ENCODE data around the gene ZNF831.

ZNF831 gene

DNA sequence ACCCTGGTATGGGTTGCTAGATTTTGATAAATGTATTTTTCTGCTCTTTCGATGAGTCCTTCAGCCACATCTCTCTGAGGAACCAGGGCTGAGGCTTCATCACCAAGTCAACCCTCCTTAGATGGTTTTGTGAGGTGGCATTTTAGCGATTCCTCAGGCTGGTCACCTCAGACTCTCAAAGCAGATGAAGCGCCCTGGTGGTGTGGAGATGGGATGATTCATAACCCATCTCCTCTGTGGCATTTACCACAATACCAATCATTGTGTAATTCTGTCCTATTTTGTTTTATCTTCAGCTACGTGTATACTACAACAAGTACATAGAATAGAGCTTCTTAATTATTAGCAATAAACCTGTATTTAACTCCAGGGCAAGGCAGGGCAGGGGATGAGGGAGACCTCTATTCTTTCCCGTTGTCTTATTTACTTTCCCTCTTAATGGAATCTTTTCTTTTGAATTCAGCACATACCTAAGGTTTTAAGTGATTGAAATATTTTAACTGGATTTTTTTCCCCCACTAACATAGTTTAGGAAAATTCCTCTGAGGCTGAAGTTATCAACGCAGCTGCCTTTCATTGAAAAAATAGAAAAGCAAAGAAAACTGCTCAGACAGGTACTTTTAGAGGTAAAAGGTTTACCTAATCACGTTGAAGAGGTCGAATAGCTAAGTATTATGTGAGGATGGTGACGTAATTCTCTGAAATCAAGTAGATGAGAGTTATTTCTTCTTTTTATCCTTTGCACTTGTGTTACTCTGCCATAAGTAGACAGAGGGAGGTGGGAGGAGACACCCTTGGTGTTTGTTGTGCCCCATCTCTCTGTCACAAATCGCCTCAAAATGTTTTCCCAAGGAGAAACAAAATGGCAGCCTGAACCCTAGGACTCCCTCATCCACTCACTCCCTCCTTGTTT is 79.3 kb downstream of the ZNF831 start:
- no peak overlapping the region for H3K4me3 ChIP-seq (ENCODE audit: low read depth, low read length)

DNA sequence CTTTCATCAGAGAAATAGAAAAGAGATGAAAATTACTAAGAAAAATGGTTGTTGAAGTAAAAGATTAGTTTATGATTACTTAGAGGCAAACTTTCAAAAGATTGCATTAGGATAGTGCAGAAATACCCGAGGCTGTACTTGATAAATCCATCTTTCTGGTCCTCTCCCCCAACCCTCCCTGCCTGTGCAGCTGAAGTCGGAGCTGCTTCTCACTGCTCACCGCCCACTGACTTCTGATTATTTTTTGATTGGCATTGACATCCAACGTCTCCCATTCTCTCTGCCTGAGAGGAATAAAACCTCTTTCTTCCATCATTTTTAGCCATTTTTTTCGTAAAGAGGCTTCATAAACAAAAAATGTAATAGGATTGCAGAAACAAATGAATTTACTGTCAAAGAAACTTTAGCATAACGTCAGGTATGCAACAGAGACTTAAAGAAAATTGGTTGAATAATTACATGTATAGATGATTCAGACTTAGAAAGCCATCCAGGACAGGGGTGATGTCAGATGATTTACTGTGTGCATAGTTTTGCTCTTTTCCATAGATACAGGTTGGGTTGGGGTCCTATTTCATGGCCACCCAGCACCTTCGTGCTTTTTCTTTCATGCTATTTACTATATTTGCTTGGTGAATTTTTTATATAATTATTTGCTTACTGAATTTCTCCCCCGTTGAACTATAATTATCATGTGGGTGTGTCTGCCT is 83.2 kb downstream of the ZNF831 start:
- no peak overlapping the region for H3K4me3 ChIP-seq (ENCODE audit: low read depth, low read length)

DNA sequence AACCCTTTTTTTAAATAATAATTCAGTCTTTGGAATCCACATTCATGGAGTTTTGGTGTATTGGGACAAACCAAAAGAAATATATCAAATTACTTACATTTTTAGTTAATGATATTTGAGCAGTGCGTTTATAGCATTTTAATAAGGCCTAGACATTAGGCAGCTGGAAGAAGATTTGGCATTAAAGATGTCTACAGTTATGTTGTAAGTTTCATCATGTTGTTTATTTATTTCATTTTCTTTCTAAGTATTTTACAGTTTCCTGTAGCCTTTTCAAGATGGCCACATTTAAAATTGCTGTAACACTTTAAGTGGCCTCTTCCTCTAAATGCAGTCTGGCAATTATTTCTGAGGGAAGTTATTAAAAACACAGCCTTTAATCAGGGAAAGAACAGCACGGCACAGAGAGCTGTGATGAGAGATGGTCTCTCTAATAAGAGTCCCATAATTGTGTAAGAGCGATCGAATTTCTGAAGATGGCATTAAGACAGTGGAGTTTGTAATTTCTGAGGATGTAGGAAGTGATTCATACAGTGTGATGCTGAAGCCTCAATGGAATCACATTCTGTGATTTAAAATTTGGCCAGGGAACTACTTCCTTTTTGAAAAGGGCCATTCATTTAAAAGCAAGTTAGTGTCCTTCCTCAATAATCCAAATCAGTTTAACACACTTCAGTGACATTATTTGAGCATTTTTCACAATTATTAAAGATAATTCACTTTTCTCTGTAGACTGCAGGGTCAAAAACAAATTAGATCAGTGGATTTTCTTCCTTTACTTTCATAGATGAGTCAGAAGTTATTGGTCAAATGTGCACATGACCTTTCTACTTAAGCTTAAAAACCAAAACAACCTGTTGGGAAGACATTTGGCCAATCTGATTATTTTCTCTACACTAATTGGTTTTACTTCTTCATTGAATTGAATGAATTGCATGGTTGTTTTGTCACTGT is 84.4 kb downstream of the ZNF831 start:
- H3K4me3 ChIP-seq (ENCODE audit: low read depth, low read length), result no peak overlapping the region

DNA sequence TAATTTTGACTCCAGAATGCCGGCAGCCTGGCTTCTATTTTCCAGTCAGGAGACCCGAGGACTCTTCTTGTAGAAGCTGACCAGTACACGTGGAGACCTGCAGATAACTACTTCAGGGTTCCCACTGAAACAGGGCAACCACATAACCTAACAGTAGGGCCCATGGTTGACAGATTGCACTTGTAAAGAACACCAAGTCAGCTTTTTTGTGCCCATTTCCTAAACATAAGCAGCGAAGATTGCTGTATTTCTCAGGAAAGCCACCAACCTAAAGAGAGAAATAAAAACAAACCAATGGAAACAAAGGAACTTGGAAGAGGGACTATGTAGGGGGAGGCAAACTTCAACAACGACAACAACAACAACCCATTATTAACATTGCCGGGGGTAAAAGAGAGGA is 86.7 kb downstream of the ZNF831 start:
- no peak overlapping the region for H3K4me3 ChIP-seq (ENCODE audit: low read depth, low read length)

DNA sequence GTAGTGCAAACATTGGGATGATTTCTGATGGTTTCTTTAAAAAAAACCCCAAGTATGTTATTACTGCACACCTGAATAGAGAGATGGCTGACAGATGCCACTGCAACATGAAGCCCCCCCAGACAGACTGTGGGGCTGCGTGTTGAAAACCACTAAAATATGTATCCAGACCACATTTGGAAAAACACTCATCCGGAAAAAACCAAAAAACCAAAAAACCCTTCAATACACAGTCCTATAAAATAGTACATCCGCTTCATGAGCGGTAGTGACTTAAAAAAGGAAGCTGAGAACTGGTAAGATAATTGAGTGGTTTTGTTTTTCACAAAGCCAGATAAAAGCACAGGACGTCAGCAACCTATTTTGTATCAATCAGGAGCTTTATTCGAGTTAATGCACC is 89.7 kb downstream of the ZNF831 start:
- H3K4me3 ChIP-seq (ENCODE audit: low read depth, low read length), result no peak overlapping the region

DNA sequence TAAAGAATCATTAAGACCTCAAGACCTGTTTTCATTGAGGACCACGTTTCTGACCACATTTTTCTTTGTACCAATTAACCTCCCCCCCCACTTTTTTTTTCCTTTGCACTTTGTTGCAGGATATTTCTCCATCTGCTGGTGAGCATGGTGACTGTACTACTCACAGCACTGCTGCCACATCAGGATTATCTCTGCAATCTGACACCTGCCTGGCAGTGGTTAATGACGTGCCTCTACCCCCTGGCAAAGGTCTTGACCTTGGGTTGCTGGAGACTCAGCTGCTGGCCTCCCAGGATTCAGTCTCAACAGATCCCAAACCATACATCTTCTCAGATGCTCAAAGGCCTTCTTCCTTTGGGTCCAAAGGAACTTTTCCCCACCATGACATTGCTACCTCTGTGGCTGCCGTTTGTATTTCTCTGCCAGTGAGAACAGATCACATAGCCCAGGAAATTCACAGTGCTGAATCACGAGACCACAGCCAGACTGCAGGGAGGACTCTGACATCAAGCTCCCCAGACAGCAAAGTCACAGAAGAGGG is 90.2 kb downstream of the ZNF831 start:
- H3K4me3 ChIP-seq (ENCODE audit: low read depth, low read length), result no peak overlapping the region

DNA sequence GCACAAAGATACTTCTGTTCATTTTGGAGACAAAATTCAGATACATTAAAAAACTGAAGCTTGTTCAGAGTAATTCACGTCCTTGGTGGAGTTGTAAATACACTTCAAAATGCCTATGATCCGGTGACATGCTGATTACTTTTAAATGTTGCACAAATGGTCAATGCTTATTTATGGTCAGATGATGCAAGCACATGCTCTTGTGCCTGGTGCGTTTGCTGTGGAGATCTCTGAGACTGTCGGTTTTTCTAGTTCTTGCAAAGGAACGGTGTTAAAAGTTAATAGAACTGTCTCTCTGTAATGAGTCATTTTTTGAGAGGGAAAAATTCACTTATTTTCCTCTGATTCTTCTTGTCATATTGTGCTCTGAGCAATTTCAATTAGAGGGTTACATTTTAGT is 91.6 kb downstream of the ZNF831 start:
- H3K4me3 ChIP-seq (ENCODE audit: low read depth, low read length), result no peak overlapping the region

DNA sequence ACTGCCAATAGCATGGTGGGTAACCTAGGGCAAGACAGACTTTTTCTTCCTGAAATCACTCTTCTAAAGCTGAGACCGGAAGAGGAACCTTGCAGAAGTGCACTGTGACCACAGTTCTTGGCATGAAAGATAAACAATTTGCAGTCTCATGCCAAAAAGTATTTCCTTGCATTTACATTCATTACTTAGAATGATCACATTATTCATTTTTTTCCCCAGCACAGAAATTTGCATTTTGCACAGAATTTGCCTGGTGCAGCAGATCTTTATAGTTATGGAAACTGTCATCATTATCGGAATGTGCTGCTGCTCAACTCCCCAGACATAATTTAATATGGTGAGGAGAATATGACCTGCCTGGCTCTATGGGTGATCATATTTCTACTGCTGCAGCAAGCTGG is 94.6 kb downstream of the ZNF831 start:
- no peak overlapping the region for H3K4me3 ChIP-seq (ENCODE audit: low read depth, low read length)

DNA sequence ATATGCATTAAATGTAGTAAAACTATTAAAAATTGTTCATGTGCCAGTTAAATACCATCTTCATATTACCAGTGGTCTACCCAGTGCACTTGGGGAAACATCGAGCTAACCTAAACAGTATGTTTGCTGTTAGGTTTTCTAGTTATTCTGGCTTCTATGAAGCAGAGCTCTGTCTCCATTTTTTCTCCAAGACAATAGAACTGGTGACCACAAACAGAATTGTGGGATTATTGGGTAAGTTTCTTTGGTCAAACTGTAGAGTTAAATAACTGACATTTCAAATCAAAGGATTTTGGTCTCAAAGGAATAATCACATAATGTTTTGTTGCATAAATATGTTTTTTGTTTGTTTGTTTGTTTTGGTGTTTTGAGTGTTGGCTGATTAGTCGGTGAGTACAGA is 96.3 kb downstream of the ZNF831 start:
- no peak overlapping the region for H3K4me3 ChIP-seq (ENCODE audit: low read depth, low read length)

DNA sequence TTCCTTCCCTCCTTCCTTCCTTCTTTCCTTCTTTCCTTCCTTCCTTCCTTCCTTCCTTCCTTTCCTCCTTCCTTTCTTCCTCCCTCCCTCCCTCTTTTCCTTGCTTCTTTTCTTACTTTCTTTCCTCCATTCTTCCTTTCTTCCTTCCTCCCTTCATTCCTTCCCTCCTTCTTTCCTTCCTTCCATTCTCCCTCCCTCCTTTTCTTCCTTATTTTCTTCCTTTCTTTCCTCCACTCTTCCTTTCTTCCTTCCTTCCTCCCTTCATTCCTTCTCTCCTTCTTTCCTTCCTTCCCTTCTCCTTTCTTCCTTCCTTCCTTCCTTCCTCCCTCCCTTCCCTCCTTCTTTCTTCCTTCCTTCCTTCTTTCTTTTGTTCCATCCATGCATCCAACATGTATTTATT is 101.7 kb downstream of the ZNF831 start:
- H3K4me3 ChIP-seq (ENCODE audit: low read depth, low read length), result no peak overlapping the region

DNA sequence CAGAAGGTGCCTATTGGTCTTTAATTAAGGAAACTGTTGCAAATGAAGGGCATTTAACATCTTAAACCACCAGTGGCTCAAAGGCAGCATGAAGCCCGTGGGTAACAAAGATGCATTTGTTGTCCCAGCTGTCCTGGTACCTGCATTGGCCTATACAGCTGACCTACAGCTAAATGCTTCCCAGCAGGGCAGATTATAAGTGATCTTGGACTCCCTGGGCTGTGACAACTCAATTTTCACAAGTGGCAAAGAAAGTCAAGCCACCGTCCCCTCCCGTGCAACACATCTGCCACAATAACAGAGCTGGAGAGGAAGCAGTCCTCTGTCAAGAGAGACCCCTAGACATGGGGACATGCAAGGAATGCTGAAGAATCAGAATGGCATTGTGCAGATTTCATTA is 105.2 kb downstream of the ZNF831 start:
- no peak overlapping the region for H3K4me3 ChIP-seq (ENCODE audit: low read depth, low read length)

DNA sequence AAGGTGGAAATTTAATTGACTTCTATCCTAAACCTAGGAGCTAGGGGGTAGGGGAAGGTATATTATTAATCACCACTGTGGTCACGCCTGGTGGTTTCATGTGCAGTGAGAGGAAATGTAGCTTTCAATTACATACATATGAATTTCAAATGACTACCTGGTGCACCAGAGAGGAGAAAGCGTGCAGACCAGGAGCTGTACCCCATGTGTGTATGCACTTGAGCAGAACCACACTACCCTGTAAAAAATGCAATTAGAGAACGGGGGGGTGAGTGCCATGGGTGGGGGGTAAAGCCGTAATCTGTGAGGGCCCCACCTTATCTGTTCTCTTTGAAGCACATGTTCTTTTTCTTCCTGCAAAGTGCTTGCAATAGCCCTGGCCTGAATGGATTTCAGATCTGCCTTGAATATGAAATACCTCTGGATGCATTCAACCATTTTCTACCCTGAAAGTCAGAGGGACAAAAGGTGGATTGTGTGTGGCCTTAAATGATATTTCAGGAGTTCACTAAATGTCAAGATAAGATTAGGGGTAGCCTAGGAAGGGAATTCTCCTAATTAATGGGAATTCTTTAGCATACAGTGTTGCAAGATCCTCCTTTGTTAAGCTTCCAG is 105.9 kb downstream of the ZNF831 start:
- H3K4me3 ChIP-seq (ENCODE audit: low read depth, low read length), result no peak overlapping the region

DNA sequence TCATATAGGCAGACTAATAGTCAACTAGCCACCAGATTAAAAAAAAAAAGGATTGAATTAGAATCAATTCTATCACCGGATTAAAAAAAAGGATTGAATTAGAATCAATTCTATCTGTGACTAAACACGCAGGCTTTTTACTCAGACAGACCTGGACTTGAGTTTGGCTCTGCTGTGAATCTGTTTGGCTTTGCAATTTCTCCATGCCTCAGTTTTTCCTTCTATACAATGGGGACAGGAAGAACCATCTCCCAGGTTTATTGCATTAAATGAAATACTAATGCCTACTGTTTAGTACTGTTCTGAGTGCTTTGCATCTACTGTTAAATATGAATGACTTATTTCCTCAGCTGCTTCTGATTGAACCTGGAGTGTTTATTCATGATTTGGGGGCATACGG is 106.8 kb downstream of the ZNF831 start:
- no peak overlapping the region for H3K4me3 ChIP-seq (ENCODE audit: low read depth, low read length)

DNA sequence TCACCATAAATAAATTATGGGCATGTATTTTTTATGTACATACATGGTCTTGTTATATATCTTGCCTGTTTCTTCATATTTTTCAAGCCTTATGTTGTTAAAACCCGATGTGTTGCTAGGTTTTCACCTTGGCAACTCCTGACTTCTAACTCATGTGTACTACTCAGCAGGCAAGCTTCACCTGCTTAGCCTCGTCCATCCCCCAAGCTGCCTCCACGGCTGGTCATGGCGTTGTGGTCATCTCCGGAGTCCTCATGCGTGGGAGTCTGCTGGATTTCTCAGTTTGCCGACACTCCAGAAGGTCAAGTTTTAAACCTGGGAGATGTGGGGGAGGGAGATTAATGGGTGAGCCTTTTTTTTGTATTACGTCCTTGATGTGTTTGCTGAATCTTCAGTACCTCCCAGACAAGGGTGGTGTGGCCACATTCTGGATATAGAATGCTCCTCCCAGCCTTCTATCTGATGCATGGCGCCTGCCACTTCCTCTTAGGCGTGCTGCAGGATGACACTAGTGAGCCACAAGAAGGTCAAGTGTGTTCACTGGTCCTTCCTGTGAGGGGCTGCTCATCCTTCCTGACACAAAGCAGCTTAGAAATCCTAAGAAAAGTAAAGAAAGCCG is 110.2 kb downstream of the ZNF831 start:
- no peak overlapping the region for H3K4me3 ChIP-seq (ENCODE audit: low read depth, low read length)

DNA sequence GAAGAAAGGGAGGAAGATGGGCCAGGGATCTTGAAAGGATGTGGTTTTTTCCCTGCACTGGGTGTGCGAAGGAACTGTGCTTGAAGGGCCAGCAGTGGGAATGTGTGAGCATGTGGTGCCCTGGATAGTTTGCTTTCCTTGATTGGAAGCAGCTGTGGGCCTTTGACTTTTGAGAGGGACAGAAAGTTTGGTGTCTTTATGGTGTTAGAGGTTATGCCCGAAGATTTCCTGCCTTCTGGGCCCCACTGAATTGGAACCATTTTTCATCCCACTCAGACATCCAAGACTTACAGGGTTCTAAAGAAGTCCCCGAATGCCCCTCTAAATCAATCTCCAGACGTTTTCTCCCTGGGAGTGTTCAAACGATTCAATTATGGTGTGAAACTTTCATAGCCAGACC is 113.3 kb downstream of the ZNF831 start:
- no peak overlapping the region for H3K4me3 ChIP-seq (ENCODE audit: low read depth, low read length)

DNA sequence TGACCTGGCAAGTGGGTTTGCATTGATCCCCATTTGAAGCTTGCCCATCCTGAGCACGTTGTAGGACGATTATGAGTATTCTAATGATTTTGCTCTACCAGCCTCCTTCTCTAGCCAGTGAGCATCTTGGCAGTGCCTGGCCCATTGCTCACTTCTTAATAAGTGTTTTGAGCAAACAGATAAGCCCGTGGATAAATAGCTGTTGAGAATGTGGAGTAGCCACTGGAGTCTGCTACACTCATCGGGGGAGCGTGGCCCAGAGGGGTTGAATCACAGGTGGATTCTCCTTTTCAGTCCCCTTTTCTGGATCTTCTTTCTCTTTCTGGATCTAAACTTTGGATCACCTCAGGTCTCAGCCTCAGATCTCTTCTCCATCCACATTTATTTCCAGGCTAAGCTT is 120.8 kb downstream of the ZNF831 start:
- H3K4me3 ChIP-seq (ENCODE audit: low read depth, low read length), result no peak overlapping the region

DNA sequence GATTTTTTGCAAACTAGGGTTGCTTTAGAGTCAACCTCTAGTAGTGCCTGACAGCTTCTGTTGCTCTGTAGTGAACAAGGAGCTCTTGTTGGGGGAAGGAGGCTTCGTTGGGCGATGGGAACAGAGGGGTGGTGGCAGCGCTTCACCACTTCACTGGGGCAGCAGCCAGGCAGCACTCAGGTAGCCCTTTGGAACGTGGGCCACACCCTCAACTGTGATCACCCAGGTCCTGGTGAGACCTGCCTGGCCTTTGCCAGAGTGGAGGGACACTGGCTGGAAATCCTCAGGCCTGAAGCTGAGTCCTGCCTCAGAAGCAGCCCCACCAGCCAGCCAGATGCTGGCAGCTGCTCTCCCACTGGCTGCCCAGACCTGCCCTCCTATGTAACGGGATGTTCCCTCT is 126.4 kb downstream of the ZNF831 start:
- H3K4me3 ChIP-seq (ENCODE audit: low read depth, low read length), result no peak overlapping the region

DNA sequence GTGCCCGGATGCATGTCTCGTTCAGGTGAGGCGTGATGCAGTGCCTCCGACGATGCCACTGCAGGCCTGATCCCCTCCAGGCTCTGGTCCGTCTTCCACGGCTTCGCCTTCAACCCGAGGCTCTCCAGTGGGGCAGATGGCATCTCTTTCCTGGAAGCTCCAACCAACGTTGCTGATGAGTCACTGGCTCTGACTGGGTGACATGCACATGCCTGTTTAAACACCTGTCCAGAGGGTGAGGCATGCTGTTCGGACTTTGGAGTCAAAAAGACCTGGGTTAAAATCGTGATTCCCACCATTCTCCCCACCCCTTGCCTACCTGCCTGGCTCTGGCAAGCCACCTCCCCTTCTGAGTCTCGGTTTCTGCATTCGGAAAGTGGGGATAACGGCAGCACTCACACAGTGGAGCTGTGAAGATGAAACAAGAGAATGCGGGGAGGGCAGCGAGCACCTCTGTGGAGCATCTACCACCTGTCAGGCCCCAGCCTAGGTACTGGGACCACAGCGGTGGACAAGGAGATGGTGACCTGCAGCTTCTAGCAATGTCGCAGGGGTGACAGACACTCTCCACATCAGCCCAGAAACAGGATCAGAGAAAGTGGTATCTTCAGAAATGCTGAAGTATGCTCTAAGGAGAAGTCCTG is 128.2 kb downstream of the ZNF831 start:
- no peak overlapping the region for H3K4me3 ChIP-seq (ENCODE audit: low read depth, low read length)

DNA sequence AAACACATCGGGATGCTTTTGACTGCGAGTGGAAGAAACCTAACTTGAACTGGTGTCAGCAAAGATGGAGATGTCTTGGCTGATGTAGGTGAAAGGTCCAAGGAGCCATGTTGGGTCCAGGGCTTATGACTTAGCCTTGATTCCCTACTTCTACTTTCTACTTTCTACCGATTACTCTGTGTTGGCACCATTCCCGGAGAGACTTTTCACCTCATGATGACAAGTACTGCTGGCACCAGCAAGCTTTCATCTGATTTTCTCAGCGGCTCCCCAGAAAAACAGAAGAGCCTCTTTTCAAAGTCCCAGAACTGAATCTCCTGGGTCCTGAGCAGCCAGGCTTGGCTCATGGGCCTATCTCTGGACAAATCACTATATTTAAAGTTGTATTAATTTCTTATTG is 131.9 kb downstream of the ZNF831 start:
- H3K4me3 ChIP-seq (ENCODE audit: low read depth, low read length), result no peak overlapping the region

DNA sequence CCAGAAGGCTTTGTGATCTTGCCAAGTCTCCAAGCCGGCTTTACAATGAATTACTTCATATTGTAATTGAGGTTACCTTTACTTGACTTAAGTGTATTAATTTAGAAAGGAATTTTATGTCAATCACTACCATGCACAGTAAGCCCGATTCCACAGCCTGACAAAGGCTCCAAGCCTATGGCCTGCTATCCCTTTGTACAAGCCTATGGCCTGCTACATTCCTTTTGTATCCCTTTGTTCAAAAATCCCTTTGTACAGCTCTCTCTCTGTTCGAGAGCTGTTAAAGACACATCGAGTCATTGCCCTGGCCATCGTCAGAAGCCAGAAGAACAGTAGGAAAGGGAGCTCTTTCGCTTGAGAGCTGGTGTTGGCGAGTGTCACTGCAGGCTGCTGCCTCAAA is 134.1 kb downstream of the ZNF831 start:
- H3K4me3 ChIP-seq (ENCODE audit: low read depth, low read length), result no peak overlapping the region
